NCI-H128 (cell line): ENCODE measurements around the gene BCAP29.
"Not testable (repeated sequence)": the region's sequence is repeated elsewhere in the genome, so short reads cannot be mapped to it uniquely, and the experiment has no call there.

ENCODE experiments used
- DNase-seq: peaks from one replicate; lab custom pipeline; 2025; ENCODE audit not compliant: unreplicated experiment; lab: John Stamatoyannopoulos, UW

BCAP29 gene, protein sequence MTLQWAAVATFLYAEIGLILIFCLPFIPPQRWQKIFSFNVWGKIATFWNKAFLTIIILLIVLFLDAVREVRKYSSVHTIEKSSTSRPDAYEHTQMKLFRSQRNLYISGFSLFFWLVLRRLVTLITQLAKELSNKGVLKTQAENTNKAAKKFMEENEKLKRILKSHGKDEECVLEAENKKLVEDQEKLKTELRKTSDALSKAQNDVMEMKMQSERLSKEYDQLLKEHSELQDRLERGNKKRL

DNA sequence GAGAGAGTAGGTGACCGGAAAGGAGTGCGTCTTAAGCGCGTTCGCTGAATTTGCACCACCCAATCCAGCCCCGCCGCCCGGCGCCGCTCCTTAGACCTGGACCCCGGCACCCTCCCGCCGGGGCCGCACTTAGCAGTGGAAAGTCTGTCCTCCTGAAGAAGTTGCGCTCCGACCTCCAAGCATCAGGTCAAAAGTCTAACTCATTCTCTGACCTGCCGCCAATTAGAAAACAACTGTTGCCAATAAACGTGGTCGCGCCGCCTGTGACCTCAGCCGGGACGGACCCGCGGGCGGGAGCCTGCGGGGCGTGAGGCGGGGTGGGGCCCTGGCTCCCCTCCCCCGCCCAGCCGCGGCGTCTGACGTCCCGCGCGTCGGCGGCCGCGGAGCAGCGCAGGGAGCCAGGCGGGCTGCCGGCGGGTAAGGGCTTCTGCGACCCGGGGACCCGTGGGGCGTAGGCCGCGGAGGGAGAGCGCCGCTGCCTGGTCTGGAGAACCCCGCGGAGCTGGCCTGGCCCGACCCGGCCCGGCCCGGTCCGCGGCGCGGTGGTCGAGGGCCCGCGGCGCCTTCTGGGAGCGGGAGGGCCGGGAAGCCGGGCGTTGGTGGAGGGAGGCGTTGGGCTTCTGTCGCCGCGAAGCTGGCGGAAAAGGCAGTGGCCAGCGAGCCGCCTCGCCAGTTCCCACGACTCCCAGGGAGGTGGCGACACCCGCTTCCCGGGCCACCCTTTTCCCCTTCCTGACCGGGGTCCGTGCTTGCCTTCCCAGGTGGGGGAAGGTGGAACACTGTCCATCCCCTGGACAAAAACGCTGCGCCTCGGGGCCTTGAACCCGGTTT lies at the start of gene BCAP29:
TSS of gene BCAP29 (plus strand) at position 362 of the 831 bp plus-strand sequence. CDS start 527 bp downstream, outside the sequence.
- no peak for DNase-seq

DNA sequence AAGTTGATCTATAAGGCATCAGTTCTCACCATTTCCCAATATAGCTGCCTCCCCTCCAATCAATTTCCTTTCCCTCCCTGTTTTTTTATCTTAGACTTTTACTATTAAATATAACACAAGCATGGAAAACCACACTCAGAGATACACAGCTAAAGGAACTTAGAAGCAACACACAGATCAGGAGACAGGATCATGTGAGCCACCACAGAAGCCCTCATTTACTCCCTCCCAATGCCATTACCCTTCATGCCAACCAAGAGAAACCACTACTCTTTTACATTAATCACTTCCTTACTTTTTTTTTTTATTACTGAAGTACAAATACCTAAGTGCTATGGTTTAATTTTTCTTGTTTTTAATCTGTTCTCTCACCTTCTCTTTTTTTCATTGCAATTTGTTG lies 49.3 kb upstream of the BCAP29 start:
- no peak for DNase-seq

DNA sequence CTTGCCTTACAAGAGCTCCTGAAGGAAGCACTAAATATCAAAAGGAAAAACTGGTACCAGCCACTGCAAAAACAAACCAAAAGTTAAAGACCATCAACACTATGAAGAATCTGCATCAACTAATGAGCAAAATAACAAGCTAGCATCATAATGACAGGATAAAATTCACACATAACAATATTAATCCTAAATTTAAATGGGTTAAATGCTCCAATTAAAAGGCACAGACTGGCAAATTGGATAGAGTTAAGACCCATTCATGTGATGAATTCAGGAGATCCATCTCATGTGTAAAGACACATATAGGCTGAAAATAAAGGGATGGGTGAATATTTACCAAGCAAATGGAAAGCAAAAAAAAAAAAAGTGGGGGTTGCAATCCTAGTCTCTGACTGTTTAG lies 45.9 kb upstream of the BCAP29 start:
- DNase-seq, result no peak

DNA sequence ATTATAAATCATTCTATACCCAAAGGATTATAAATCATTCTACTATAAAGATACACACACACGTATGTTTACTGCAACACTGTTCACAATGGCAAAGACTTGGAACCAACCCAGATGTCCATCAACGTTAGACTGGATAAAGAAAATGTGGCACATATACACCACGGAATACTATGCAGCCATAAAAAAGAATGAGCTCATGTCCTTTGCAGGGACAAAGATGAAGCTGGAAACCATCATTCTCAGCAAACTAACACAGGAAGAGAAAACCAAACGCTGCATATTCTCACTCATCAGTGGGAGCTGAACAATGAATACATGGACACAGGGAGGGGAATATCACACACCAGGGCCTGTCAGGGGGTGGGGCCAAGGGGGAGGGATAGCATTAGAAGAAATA lies 42.8 kb upstream of the BCAP29 start:
- DNase-seq, result not testable (repeated sequence)

DNA sequence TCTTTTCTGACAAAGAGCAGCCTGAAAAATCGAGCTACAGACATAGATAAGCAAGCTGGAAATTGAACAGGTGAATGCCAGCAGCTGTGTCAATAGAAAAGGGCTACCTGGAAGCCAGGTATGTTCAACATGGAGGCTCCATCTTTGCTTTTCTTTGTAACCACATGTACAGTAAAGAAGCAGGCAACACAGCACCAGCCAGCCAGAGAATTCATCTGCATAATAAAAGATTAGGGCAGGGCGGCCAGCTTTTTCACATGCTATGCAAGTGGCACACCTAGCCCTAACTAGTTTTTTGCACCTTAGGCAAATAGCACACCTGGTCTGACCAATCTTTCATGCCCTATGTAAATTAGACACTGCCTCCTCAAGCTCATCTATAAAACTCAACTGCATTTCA lies 42.0 kb upstream of the BCAP29 start:
- DNase-seq, result no peak

DNA sequence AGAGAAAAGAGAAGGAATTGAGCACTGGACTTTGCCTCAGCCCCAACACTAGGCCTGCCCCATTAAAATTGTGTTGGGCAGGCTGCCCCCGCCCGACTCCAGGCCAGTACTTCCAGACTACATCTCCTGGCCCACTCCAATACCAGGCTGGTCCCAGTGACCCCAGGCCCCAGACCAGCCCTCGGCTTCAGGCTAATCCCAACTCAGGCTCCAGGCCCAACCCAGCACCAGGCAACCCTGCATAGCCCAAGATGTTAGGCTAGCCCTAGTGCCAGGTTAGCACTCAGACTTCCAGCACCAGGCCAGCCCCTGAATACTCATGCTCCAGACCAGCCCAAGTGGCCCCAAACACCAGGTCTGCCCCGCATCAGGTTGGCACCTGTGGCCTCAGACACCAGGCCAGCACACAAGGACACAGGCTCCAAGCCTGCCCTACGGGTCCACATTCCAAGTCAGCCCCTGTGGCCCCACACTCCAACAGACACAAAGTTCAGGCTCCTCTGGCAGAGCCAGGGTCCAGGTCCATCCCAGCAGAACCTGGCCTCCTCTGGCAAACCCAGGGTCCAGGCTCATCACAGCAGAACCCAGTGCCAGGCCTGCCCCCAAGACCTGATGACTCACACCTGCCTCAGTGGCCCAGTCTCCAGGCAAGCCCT lies 36.6 kb upstream of the BCAP29 start:
- no peak for DNase-seq

DNA sequence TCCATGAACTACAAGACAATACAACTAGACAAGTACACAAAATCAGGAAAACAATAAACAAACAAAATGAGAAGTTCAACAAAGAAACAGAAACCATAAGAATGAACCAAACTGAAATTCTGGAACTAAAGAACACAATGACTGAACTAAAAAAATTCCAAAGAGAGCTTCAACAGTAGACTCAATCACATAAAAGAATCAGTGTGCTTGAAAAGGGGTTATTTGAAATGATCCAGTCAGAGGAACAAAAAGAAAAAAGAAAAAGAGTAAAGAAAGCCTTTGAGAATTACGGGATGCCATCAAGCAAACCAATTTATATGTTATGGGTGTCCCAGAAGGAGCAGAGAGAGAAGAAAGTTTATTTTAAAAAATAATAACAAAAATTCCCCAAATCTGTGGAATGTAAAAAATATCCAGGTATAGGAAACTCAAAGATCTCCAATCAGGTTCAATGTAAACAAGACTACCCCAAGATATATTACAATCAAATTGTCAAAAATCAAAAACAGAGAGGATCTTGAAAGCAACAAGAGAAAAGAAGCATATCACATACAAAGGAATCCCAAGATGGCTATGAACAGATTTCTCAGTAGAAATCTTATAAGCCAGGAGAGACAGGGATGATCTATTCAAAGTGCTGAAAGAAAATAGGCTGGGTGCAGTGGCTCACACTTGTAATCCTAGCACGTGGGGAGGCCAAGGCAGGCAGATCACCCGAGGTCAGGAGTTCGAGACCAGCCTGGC lies 35.0 kb upstream of the BCAP29 start:
- no peak for DNase-seq

DNA sequence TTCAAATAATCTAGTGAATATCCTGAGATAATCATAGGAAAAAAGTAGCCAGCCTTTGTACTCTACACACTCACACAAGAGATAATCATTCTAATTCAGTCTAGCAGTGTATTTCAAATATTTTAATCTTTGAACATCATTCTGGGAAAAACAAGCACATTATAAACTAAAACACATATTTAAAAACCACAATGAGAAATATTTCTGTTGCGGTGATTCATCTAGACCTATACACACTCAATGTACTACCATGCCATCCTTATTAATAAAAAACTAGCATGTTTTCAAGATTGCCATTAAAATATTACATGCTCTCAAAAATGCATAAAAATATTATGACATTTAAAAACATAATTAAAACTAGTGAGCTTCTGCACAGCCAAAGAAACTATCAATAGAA lies 28.1 kb upstream of the BCAP29 start:
- DNase-seq, result no peak

DNA sequence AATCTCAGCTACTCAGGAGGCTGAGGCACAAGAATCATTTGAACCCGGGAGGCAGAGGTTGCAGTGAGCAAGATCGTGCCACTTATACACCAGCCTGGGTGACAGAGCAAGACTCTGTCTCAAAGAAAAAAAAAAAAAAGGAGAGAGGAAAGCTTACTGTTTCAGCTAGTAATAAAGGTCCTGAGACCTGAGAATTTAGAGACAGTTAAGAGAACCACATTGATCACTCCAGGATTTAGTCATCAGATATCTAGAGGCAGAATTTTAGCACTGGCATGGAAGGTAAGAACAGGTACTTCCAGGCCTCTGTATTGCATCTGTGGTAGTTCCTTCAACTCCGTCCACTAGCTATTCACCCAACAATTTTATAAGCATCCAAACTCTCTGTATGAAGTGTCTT lies 24.2 kb upstream of the BCAP29 start:
- no peak for DNase-seq

DNA sequence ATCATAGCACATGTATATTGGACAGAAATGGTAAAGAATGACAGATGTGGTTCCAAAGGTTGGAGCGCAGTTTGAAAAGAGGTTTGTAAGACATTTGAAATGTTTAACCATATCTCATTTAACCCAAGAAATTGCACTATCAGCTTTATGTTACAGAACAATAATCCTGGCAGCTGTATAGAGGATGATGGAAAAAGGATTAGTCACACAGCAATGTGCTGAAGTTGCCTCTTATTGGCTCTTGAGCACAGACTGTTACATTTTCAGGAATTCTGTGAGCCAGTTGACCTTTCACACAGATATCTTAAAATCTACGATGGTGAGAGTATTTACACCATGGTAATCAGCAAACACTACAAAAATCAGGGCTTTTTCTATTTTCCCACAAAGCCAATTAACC lies 20.2 kb upstream of the BCAP29 start:
- DNase-seq, result no peak

DNA sequence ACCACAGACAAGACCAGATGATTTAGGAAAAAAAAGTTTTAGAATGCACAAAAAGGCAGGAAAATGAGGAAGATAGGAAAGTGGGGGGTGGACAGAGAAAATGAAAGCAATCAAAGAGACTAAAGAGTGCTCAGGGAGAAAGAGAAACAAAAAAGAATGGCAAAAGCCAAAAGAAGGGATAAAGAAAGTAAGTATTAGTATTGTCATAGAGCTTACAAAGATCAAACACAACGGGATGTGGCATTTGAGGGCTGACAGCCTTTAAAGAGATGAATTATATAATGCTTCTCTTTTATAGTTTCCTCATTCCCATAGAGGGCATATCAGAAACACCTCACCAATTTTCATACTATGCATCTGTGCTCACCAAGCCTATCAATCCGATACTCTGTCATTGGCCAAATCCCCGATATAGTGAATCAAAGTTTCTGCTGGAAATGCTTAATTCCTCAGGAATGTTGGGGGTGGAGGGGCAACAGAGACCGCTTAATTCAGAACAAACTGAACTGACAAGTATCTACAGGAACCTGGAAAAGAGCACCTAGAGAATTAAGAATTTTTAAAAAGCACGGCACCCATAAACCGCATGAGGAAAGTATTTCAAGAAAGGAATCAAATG lies 19.0 kb upstream of the BCAP29 start:
- DNase-seq, result no peak

DNA sequence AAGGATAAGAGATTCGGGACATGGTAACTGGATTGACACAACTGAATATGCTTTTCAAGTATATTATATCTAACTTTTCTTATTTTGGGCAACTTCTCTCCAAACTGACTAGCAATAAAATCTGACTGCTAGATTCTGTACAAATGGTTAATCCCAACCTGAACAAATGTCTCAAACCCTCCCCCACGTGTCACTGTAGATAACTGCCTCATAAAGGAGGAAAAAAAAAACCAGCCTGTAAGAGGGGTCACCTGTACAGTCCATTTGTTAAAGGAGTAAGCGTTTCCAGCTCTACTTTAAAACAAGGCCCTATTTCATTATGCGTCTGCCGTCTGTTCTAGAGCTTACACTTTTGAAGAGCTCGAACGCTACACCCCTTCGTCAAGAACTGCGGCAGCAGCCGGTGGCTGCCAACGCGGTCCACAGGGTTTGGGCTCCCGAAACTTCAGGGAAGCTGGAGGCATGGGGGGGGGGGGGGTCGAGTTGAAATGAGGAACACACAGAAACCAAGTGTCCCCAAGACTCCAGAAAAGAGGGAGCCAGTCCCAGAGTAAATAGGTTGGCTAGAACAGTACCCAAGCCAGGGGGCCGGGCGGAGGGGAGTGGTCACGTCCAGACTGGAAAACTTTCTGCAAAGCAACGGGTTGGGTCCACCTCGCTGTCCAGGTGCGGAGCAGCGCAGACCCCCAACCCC lies 16.8 kb upstream of the BCAP29 start:
- DNase-seq, result no peak

DNA sequence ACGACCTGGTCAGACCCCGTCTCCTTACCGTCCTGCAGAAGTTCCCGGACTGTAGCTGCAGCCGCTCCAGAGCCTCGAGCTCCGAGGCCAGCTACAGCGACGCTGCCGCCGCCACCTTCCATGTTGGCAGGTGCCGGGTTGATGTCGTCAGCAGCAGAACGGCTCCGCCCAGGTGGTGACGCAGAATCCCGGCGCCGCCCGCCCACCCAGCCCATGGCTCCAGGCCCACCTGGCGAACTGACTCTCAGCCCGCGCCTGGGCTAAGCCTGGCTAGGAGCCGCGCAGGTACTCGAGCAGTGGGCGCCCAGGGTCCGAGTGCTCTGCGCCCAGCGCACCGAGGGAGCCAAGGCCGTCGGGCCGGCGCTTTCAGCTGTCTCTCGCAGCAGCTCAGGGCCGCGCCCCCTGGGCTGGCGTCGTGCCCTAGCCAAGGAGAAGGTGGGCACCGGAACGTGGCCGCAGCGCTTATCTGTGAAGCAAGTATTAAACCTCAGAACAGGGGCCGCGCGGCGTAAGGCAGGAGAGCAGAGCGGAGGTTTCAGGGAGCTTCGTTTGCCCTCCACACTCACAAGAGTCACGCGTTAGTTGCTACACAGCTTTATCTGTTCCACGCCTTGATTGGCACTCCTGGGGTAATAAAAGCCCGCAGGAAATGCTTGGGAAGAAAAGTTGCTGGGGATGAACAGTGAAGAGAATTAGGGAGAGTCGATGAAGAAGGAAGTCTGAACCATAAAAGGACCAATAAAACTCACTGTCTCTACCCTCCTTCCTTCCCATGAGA lies 16.1 kb upstream of the BCAP29 start, which contains the start of the genes COG5 and DUS4L:
TSS of gene COG5 (minus strand) at position 146 of the 778 bp plus-strand sequence. CDS start at position 122, 24 bp downstream.
TSS of gene DUS4L (plus strand) at position 197 of the 778 bp plus-strand sequence. CDS start 3,100 bp downstream, outside the sequence.
- DNase-seq, result peak; percentile 71

DNA sequence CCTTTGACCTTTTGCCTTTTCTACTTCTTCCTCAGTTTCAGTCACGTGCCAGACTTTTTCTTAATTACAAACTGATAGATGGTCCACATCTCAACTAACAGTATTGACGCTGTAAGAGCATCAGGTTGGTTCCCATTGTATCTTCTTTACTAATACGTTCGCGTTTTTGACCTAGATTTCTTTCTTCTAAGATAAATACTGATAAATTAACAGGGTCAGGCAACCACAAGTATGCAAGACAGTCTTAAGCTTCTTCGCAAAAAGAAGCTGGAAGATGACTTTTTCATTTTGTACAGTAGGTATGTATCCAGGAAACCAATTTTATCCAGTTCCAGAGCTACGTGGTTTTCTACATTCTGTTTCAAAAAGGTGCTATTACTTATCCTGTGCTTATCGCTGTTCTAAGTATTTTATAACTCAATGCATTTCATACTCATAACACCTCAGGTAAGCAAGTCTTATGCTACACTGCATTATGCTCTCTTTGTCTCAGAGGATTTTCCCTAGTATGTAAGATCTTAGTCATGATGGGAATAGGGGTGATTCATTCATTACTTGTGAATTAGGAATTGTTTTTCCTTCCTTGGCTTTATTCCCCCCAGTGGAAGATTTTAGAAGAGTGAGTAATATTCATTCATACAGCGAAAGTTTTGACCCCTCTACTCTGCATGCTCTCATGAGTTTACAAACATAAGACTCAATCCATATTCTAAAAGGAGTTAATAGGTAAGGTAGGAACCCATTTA lies 15.3 kb upstream of the BCAP29 start:
- no peak for DNase-seq

DNA sequence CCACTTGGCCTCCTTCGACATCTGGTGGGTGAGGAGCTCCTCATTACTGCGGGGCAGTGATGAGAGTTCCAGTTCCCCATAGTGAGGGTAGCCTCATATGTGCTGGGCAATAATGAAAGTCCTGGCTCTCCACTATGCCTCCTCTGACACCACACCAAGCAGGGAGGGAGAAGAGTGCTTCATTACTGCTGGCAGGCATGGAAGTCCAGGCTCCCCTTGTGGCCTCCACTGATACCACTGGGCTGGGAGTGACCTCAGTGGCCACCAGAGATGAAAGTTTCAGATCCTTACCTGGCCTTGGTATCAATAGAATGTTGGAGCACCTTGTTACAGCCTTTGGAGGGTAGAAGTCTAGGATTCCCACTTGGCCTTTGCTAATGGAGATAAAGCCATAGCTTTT lies 9.7 kb upstream of the BCAP29 start:
- DNase-seq, result no peak

DNA sequence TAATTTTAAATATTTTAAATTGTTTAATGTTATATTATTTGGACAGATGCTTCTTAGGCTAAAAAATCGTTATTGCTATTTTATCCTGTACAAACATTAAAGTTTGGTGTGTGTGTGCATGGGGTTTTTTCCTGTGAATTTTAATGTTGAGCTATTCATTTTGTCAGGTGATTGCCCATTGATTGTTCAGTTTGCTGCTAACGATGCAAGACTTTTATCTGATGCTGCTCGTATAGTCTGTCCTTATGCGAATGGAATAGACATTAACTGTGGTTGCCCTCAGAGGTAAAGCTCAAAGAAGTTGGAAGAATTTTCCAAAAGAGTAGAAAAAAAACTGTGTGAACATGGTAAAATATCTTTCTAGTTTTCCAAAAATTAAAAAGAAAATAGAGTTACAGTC lies 6.5 kb upstream of the BCAP29 start:
- no peak for DNase-seq

DNA sequence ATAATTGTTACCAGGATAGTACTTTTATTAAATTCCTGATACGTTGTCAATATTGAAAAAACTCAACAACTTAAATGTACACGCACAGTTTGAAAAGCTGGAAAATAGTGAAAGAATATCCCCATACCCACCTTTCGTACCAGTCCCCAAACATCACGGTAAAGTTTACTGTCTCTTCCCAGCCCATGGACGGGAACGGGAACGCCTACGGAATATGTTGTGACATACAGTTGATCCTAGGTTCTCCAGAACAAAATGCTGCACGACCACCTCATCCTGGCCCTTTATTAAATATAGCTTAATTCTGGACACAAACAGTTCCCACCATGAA lies 527 bp upstream of the BCAP29 start:
- no peak for DNase-seq

DNA sequence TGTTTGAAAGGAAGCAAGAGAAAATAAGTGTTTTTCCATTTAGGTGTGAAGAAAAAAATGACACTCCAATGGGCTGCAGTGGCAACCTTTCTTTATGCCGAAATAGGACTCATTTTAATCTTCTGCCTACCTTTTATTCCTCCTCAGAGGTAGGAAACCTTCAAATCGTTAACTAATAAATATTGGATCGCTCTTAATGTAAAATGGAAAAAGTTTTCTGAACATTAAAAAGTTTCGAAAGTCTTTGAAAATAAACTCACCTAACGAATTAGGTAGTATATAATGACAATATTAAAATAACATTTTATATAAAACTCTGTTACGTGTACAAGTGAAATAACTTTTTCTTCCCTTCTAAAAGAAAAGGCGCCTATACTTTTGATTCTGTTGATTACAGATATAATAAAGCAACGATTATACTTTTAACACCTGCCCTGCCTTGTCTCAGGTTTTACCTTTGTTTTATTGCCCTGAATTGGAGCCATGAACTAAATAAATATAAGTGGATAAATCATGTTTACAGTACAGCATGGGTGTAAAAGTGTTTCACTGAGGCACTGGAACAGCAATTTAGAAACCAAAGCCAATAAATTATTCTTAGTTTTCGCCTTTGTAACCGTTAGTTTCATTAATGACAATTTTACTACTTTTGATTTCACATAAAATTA lies 804 bp downstream of the BCAP29 start:
- DNase-seq, result no peak
